Measurements from ENCODE around the gene PYM1. TPM values are rescaled to one million over a fixed set of nuclear protein-coding genes. Genes with fewer than 3 reads are reported as not detected.

The PYM1 gene
- total and polyA plus RNA-seq, 2 of the 13 experiments (the other 11 are each of a cell fraction or from before 2014, with no cell fraction given), result 44.0 to 51.8 TPM

GRCh38 chr12:55946553-55946952, 18.9 kb upstream of the PYM1 start:
- CTCF ChIA-PET (ENCODE audit: low intra/inter-chr PET ratio, low total read pairs), result no interaction called here
- BruUV-seq (replicated peaks), result no TSS peak
- DNase-seq (ENCODE audit: low spot score), result no peak
- no peak overlapping the region for H3K27ac ChIP-seq (ENCODE audit: extremely low read length, insufficient read depth, low read length)
- no peak overlapping the region for H3K9ac ChIP-seq (ENCODE audit: insufficient read depth, low read depth, low read length)
- intact Hi-C loops (cut with micrococcal nuclease; ENCODE audit: unreplicated experiment) (no loop called here), in situ Hi-C loops (cut with HindIII; ENCODE audit: extremely low pct_ligation_motif_present, low pct_unique_long_range_greater_than_20kb) (no loop called here)
- no peaks in the 10 kb centered on the region for H3K27me3 ChIP-seq (ENCODE audit: control insufficient read depth in 1 of 2, insufficient read depth in 2 of 2, low read length in 2 of 2)
- H3K36me3 ChIP-seq (replicated peaks in 1 of 2; ENCODE audit: control insufficient read depth in 1 of 2, insufficient read depth in 2 of 2, low read length in 2 of 2), result no peaks in the 10 kb centered on the region
- no peaks in the 10 kb centered on the region for H3K79me2 ChIP-seq (ENCODE audit: insufficient read depth, low read length)
- H3K4me1 ChIP-seq (ENCODE audit: insufficient read depth, low read length), result no peaks in the 10 kb centered on the region
- ATAC-seq, result no peak
- H3K9me3 ChIP-seq (ENCODE audit: low read length), result no peaks in the 10 kb centered on the region
- no peak overlapping the region for H3K4me2 ChIP-seq (ENCODE audit: low read depth, low read length)
- H3K4me3 ChIP-seq (replicated peaks in 1 of 3; ENCODE audit: insufficient read depth in 1 of 3, low read depth in 2 of 3, low read length in 3 of 3), result no peak overlapping the region
- POLR2A ChIA-PET, result interaction anchor here (1.4 kb wide), 1 partner anchor 28 kb away, joined by 4 read pairs; the partner anchor contains the start of gene RAB5B
- H2AFZ ChIP-seq (ENCODE audit: low read length), result no peak overlapping the region
- no peaks in the 10 kb centered on the region for H4K20me1 ChIP-seq (ENCODE audit: insufficient read depth, low read length)
- WGBS (ENCODE audit: low lambda C conversion rate), result 94% methylated on average over 6 of the region's 6 CpGs
- no peak for FAIRE-seq
- TF ChIP-seq ETV6 (CRISPR knock-in tag; conservative IDR thresholded peaks at IDR 0.05), result no peak
- no peak for TF ChIP-seq ZNF414 (CRISPR knock-in tag; IDR thresholded peaks at IDR 0.05)
- TF ChIP-seq NR0B2 (CRISPR knock-in tag; IDR thresholded peaks at IDR 0.05), result no peak
- TF ChIP-seq HMG20B (CRISPR knock-in tag; conservative IDR thresholded peaks at IDR 0.05), result no peak
- TF ChIP-seq TFAP4 (IDR thresholded peaks at IDR 0.05; ENCODE audit: borderline replicate concordance, low read depth), result no peak
- no peak for TF ChIP-seq ZNF451 (CRISPR knock-in tag; IDR thresholded peaks at IDR 0.05)
- TF ChIP-seq PHF21A (CRISPR knock-in tag; IDR thresholded peaks at IDR 0.05), result no peak
- TF ChIP-seq ZNF292 (CRISPR knock-in tag; IDR thresholded peaks at IDR 0.05; ENCODE audit: borderline replicate concordance, low read depth), result no peak
- TF ChIP-seq POGK (CRISPR knock-in tag; conservative IDR thresholded peaks at IDR 0.05), result no peak
- TF ChIP-seq ZBTB20 (CRISPR knock-in tag; IDR thresholded peaks at IDR 0.05; ENCODE audit: borderline replicate concordance, low read depth), result no peak
- no peak for TF ChIP-seq ZSCAN12 (CRISPR knock-in tag; IDR thresholded peaks at IDR 0.05)
- no peak for TF ChIP-seq ZNF282 (IDR thresholded peaks at IDR 0.05; ENCODE audit: partially characterized antibody)
- TF ChIP-seq FIP1L1 (IDR thresholded peaks at IDR 0.05; ENCODE audit: borderline replicate concordance, insufficient read depth, low read depth, low read length), result no peak
- no peak for TF ChIP-seq NFIC (IDR thresholded peaks at IDR 0.05; ENCODE audit: low read length)

All from HepG2 (cell line).